Left lung (tissue), 10 donors: ENCODE results near the gene C10orf90. TPM values are rescaled to one million over a fixed set of nuclear protein-coding genes. Genes with fewer than 3 reads are reported as not detected.

ENCODE experiments used
- ATAC-seq: fragments of 200-7000 bp; cut with Tn5 transposase; one replicate; pipeline ENCODE4 v1.9.1; 2020; ENCODE audit warnings: moderate library complexity
- DNase-seq, 4 donors: peaks; one replicate each; pipeline ENCODE4 v3.0.0-alpha.2; 2013 to 2020
- H3K27ac ChIP-seq, 2 donors: fragments of 200-600 bp; sonication (generic) in 1 of 2; one replicate each; pipeline versions ENCODE4 v1.5.0 to v1.8.0; 2020 to 2021
- H3K27me3 ChIP-seq, 2 donors: fragments of 200-600 bp; sonication (generic) in 1 of 2; one replicate each; pipeline versions ENCODE4 v1.5.0 to v1.8.0; 2020 to 2021
- H3K36me3 ChIP-seq, 2 donors: fragments of 200-600 bp; sonication (generic) in 1 of 2; one replicate each; pipeline versions ENCODE4 v1.5.0 to v1.8.0; 2020 to 2021
- H3K4me1 ChIP-seq, 2 donors: fragments of 200-600 bp; one replicate each; pipeline ENCODE4 v1.8.0; 2021
- H3K4me3 ChIP-seq, 2 donors: fragments of 200-600 bp; sonication (generic) in 1 of 2; one replicate each; pipeline versions ENCODE4 v1.5.0 to v1.8.0; 2020 to 2021; ENCODE audit warnings: mild to moderate bottlenecking in 1 of 2
- H3K9me3 ChIP-seq, 2 donors: fragments of 200-600 bp; sonication (generic) in 1 of 2; one replicate each; pipeline versions ENCODE4 v1.5.0 to v1.8.0; 2020 to 2021
- intact Hi-C, 2 donors: fragments of 100-400 bp; cut with DNase I; formaldehyde crosslinking; loops; one replicate each; pipeline versions ENCODE4 v1.11.2 to v1.14.2; 2022
- polyA plus RNA-seq, 6 donors: library from polyadenylated mRNA; unstranded; fragments of 120-200 nt; gene quantifications; one replicate each; pipeline ENCODE4 v1.2.1, GENCODE V29; 2013; ENCODE audit not compliant: insufficient read length in 6 of 6
- total RNA-seq, 2 donors: library from RNA; stranded (reverse); fragmentation: NEBNext Ultra II Directional; extraction: Animal tissue kit (Norgen Biotek cat#: 25700); gene quantifications; one replicate each; pipeline ENCODE4 v1.2.1, GENCODE V29; 2021
- TF ChIP-seq, protein P1 (sequence below), 2 donors: fragments of 200-600 bp; sonication (generic) in 1 of 2; IDR thresholded peaks; one replicate each; pipeline versions ENCODE4 v1.5.0 to v1.8.0; 2021; ENCODE audit warnings: antibody characterized with exemption in 2 of 2
- donor health status: DM: no; HTN: yes; CAD: no.
- donor health status: DM: no; HTN: no; CAD: no.

C10orf90 gene
- total and polyA plus RNA-seq, 8 donors, result 12.6 to 29.8 (median 20.5) TPM; not detected in 2

DNA sequence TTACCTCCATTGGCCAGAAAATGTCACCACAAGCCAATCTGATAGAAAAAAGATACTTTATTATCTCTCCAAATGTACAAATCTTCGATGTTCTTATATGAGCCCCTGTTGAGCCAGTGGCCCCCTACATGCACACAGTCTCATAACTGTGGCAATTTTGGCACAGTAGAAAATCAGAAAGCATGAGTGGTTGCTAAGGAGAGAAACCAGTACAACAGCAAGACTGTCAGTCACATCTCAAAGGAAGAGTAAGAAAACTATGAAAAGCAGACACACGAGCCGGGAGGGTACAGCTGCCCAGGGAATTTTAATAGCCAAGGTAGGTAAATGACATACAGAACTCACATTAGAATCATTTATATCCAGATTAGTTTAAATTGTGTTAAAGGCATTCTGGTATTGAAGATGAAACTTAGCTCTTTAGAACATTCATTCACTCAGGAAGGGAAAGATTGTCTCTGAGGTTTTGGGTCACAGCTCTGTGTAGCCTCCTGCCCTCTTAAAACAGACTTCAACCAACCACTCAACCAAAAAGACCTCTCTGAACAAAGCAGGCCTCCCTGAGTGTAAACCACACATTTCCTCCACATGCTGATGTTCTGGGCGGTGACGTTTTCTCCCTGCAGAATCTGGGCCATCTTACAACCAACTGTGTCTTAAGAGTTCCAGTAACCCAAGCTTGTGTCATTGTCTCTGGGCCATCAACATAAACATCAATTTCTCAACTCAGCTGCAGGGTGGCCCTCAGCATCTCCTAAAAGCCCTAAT, 201.4 kb downstream of the C10orf90 start:
- Histone ChIP-seq H3K27me3 (peaks cover 0 to 6% of the 10 kb centered on the region in 2 donors), H3K27ac (no peak overlapping the region), H3K4me3 (no peak overlapping the region), H3K9me3 (no peaks in the 10 kb centered on the region), H3K4me1 (no peaks in the 10 kb centered on the region), H3K36me3 (no peaks in the 10 kb centered on the region)
- ATAC-seq (no peak), DNase-seq (no peak)
- TF ChIP-seq, protein P1, sequence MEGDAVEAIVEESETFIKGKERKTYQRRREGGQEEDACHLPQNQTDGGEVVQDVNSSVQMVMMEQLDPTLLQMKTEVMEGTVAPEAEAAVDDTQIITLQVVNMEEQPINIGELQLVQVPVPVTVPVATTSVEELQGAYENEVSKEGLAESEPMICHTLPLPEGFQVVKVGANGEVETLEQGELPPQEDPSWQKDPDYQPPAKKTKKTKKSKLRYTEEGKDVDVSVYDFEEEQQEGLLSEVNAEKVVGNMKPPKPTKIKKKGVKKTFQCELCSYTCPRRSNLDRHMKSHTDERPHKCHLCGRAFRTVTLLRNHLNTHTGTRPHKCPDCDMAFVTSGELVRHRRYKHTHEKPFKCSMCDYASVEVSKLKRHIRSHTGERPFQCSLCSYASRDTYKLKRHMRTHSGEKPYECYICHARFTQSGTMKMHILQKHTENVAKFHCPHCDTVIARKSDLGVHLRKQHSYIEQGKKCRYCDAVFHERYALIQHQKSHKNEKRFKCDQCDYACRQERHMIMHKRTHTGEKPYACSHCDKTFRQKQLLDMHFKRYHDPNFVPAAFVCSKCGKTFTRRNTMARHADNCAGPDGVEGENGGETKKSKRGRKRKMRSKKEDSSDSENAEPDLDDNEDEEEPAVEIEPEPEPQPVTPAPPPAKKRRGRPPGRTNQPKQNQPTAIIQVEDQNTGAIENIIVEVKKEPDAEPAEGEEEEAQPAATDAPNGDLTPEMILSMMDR (IDR thresholded peaks at IDR 0.05), result no peak
- intact Hi-C loops, result no loop called here

DNA sequence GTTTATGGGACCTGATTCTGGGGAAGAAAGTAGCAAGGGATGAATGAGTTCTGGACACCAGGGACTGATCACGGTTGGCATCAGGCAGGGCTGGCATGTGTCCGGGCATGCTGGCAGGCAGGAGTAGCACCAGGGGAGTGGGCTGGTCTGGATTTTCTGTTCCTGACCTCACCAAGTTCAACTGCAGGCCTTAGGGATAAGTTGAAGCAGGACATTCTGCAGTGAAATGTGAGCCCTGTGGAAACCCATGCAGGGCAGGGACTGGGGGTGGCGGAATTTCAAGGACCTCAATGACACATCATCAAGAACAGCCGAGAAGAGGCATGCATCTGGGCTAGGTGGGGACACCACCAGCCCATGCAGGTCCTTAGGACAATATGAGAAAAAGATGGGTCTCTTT, 202.0 kb downstream of the C10orf90 start:
- Histone ChIP-seq H3K36me3 (no peaks in the 10 kb centered on the region), H3K4me1 (no peaks in the 10 kb centered on the region), H3K27me3 (peaks cover 0 to 6% of the 10 kb centered on the region in 2 donors), H3K4me3 (no peak overlapping the region), H3K9me3 (no peaks in the 10 kb centered on the region), H3K27ac (no peak overlapping the region)
- ATAC-seq (no peak), DNase-seq (no peak)
- intact Hi-C loops, result no loop called here
- TF ChIP-seq, protein P1 (IDR thresholded peaks at IDR 0.05), result no peak

DNA sequence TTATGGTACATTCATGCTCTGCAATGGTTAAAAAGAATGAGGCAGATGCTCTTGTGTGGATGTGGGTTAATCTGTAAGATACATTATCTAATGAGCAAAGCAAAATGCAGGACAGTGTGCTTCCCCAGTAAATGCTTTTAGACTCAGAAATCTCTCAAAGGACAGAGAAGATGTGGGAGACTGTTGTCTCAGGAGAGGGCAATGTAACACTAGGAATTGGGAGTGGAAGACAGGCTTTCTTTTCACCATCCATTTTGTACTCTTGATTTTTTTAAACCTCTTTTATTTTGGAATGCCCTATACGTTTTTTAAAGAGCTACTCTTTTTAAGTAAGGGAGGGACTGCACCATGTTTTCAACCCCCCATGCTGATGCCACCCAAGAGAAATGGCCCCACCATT, 204.7 kb downstream of the C10orf90 start:
- intact Hi-C loops, result no loop called here
- DNase-seq, result no peak
- Histone ChIP-seq H3K4me1 (no peaks in the 10 kb centered on the region), H3K4me3 (no peak overlapping the region), H3K27me3 (peaks cover 0 to 6% of the 10 kb centered on the region in 2 donors), H3K36me3 (no peaks in the 10 kb centered on the region), H3K27ac (no peak overlapping the region), H3K9me3 (no peaks in the 10 kb centered on the region)
- TF ChIP-seq, protein P1 (IDR thresholded peaks at IDR 0.05), result no peak
- no peak for ATAC-seq

DNA sequence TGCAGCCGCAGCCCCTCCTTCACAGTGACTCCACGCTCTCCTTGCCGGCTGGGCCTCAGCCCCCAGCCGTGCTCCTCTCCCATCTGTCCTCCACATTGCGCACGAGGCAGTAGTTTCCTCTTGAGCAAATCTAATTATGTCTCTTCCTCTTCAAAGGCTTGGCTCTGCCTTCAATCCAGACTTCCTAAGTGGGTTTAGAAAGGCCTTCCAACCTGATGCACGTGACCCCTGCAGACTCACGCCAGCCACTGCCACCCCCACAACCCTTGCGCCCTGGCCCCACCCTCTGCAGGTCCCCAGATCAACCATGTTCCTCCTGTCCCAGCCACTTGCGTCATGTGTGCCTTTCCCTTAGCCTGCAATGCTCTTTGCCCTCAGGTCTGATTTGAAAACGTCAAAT, 207.2 kb downstream of the C10orf90 start:
- Histone ChIP-seq H3K4me1 (no peaks in the 10 kb centered on the region), H3K4me3 (no peak overlapping the region), H3K9me3 (no peaks in the 10 kb centered on the region), H3K27me3 (peaks cover 0 to 6% of the 10 kb centered on the region in 2 donors), H3K27ac (no peak overlapping the region), H3K36me3 (no peaks in the 10 kb centered on the region)
- TF ChIP-seq, protein P1 (IDR thresholded peaks at IDR 0.05), result no peak
- ATAC-seq, result no peak
- intact Hi-C loops, result no loop called here
- no peak for DNase-seq

DNA sequence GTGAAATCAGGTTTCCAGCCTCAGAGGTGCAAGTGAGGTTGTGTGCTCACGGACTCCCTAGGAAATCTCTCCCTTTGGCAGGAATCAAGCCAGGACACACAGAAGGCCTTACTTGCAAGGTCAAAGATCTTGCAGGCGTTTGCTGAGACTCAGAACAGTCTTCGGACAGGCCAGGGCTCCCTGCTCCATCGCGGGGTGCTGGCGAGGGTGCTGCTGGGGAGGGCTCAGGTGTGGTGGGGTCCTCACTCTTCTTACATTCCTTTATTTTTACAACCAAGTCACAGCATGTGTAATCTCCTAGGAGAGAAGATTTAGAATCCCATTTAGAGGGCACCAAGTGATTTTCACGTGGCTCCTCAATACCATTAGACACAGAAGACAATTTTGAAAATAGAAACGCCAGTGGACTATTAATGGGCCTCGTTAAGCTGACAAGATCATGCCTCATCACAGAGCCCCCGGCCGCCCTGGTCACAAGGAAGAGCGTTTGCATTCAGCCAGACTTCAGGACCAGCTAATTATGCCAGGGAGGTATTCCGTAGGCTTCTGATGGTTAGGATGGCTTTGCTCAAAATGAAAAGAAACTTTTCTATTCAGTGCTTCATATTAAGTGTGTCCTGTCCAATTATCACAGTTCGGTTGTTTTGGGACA, 209.1 kb downstream of the C10orf90 start:
- no peak overlapping the region for H3K4me3 ChIP-seq
- no peak overlapping the region for H3K27ac ChIP-seq
- H3K4me1 ChIP-seq, result no peaks in the 10 kb centered on the region
- TF ChIP-seq, protein P1 (IDR thresholded peaks at IDR 0.05), result no peak
- intact Hi-C loops, result no loop called here
- peaks cover 0 to 6% of the 10 kb centered on the region in 2 donors for H3K27me3 ChIP-seq
- H3K9me3 ChIP-seq, result no peaks in the 10 kb centered on the region
- no peak for DNase-seq
- no peak for ATAC-seq
- H3K36me3 ChIP-seq, result no peaks in the 10 kb centered on the region
